WTC11 (cell line): ENCODE measurements around the gene CTIF. TPM values are rescaled to one million over a fixed set of nuclear protein-coding genes. Genes with fewer than 3 reads are reported as not detected.

Experiments used
- ATAC-seq: fragments of 200-7000 bp; cut with Tn5 transposase; 2 replicates; pipeline ENCODE4 v1.10.0; 2021; ENCODE audit warnings: mild to moderate bottlenecking, moderate library complexity
- CTCF ChIA-PET: fragments of 300-600 bp; sonication (Branson Sonifier 250); formaldehyde crosslinking; loops from one replicate; lab custom pipeline; 2021; ENCODE audit warnings: antibody characterized with exemption; lab: Charles Lee
- POLR2A ChIA-PET: fragments of 350-600 bp; sonication (Branson Sonifier 250); formaldehyde crosslinking; loops from one replicate; lab custom pipeline; 2021; ENCODE audit warnings: antibody characterized with exemption; lab: Charles Lee
- DNase-seq: peaks from one replicate; pipeline ENCODE4 v3.0.0; 2021; ENCODE audit warnings: low spot score
- H3K27ac Mint-ChIP-seq: 2 replicates; pipeline ENCODE4 v1.8.0; 2021; ENCODE audit warnings: mixed read lengths
- H3K27me3 Mint-ChIP-seq: 2 replicates; pipeline ENCODE4 v1.8.0; 2021; ENCODE audit warnings: low read depth, mild to moderate bottlenecking, moderate library complexity, mixed read lengths
- H3K36me3 Mint-ChIP-seq: 2 replicates; pipeline ENCODE4 v1.8.0; 2021; ENCODE audit warnings: mixed read lengths
- H3K4me1 Mint-ChIP-seq: 2 replicates; pipeline ENCODE4 v1.8.0; 2022; ENCODE audit warnings: mixed read lengths
- H3K4me3 Mint-ChIP-seq: 2 replicates; pipeline ENCODE4 v1.8.0; 2021; ENCODE audit warnings: mild to moderate bottlenecking, moderate library complexity, mixed read lengths
- H3K9me3 Mint-ChIP-seq: 2 replicates; pipeline ENCODE4 v1.8.0; 2021; ENCODE audit warnings: mixed read lengths
- CREB1 ChIP-seq: sonication (generic); formaldehyde crosslinking; IDR thresholded peaks from 2 replicates; pipeline ENCODE4 v1.8.0; 2023; ENCODE audit warnings: mild to moderate bottlenecking, missing genetic modification reagents
- E2F5 ChIP-seq: sonication (generic); formaldehyde crosslinking; IDR thresholded peaks from 2 replicates; pipeline ENCODE4 v1.8.1; 2022; ENCODE audit warnings: mild to moderate bottlenecking, moderate library complexity, missing genetic modification reagents
- FOXP1 ChIP-seq: sonication (generic); formaldehyde crosslinking; IDR thresholded peaks from 2 replicates; pipeline ENCODE4 v1.8.0; 2022; ENCODE audit warnings: missing genetic modification reagents, mild to moderate bottlenecking, moderate library complexity, borderline replicate concordance
- FOXP4 ChIP-seq: sonication (generic); formaldehyde crosslinking; IDR thresholded peaks from 2 replicates; pipeline ENCODE4 v1.8.0; 2022; ENCODE audit warnings: mild to moderate bottlenecking, missing genetic modification reagents
- NFATC4 ChIP-seq: fragments of 250-450 bp; sonication (Bioruptor Pico); IDR thresholded peaks from 2 replicates; pipeline ENCODE4 v1.9.0; 2021; ENCODE audit warnings: mild to moderate bottlenecking
- NFE2L1 ChIP-seq: sonication (generic); formaldehyde crosslinking; IDR thresholded peaks from 2 replicates; pipeline ENCODE4 v1.8.1; 2023; ENCODE audit warnings: missing genetic modification reagents
- NR2C2 ChIP-seq: sonication (generic); formaldehyde crosslinking; IDR thresholded peaks from 2 replicates; pipeline ENCODE4 v1.8.0; 2022; ENCODE audit warnings: mild to moderate bottlenecking, missing genetic modification reagents
- PRRX2 ChIP-seq: fragments of 250-450 bp; sonication (Bioruptor Pico); IDR thresholded peaks from 2 replicates; pipeline ENCODE4 v1.8.0; 2021; ENCODE audit warnings: mild to moderate bottlenecking
- SMAD4 ChIP-seq: sonication (generic); formaldehyde crosslinking; IDR thresholded peaks from 2 replicates; pipeline ENCODE4 v1.8.0; 2022; ENCODE audit warnings: mild to moderate bottlenecking, missing genetic modification reagents
- SOX15 ChIP-seq: fragments of 250-450 bp; sonication (Bioruptor Pico); IDR thresholded peaks from 2 replicates; pipeline ENCODE4 v1.9.0; 2021; ENCODE audit warnings: mild to moderate bottlenecking
- SP1 ChIP-seq: sonication (generic); formaldehyde crosslinking; conservative IDR thresholded peaks from 2 replicates; pipeline ENCODE4 v1.8.1; 2022; ENCODE audit warnings: missing genetic modification reagents
- ZNF121 ChIP-seq: sonication (generic); formaldehyde crosslinking; IDR thresholded peaks from 2 replicates; pipeline ENCODE4 v1.8.0; 2023; ENCODE audit warnings: missing genetic modification reagents
- ZNF232 ChIP-seq: sonication (generic); formaldehyde crosslinking; IDR thresholded peaks from 2 replicates; pipeline ENCODE4 v1.8.0; 2022; ENCODE audit warnings: mild to moderate bottlenecking, missing genetic modification reagents
- ZNF263 ChIP-seq: sonication (generic); formaldehyde crosslinking; IDR thresholded peaks from 2 replicates; pipeline ENCODE4 v1.8.1; 2022; ENCODE audit warnings: low read depth, mild to moderate bottlenecking, moderate library complexity, missing genetic modification reagents
- ZNF423 ChIP-seq: fragments of 250-450 bp; sonication (Bioruptor Pico); IDR thresholded peaks from 2 replicates; pipeline ENCODE4 v2.1.2; 2022; ENCODE audit warnings: mild to moderate bottlenecking, moderate library complexity
- ZNF532 ChIP-seq: fragments of 250-450 bp; sonication (Bioruptor Pico); IDR thresholded peaks from 2 replicates; pipeline ENCODE4 v1.9.0; 2021; ENCODE audit warnings: mild to moderate bottlenecking, borderline replicate concordance
- total RNA-seq: library from RNA; stranded (reverse); gene quantifications from 3 replicates; pipeline ENCODE4 v1.2.3, GENCODE V29; 2021

Gene CTIF
- total RNA-seq, 1 experiment from 2014 or later: 28.5 TPM

- ATAC-seq (no peak), DNase-seq (no peak)
- Mint-ChIP-seq H3K9me3 (peaks cover 6% of the 10 kb centered on the region), H3K4me3 (no peak overlapping the region), H3K36me3 (no peaks in the 10 kb centered on the region), H3K27ac (no peak overlapping the region), H3K27me3 (no peaks in the 10 kb centered on the region), H3K4me1 (peaks cover 15% of the 10 kb centered on the region)
- POLR2A ChIA-PET: no interaction called here
- CTCF ChIA-PET: no interaction called here
- TF ChIP-seq SMAD4 (no peak), CREB1 (CRISPR knock-in tag) (no peak), FOXP1 (CRISPR knock-in tag) (no peak), ZNF263 (CRISPR knock-in tag) (no peak), ZNF532 (CRISPR knock-in tag) (no peak), FOXP4 (CRISPR knock-in tag) (no peak), SOX15 (CRISPR knock-in tag) (no peak), NR2C2 (CRISPR knock-in tag) (no peak), SP1 (CRISPR knock-in tag) (no peak), ZNF232 (CRISPR knock-in tag) (no peak), NFATC4 (no peak)
- TF ChIP-seq, all 79 proteins: peak for 0
These were observed 170.0 kb downstream of the CTIF start for GRCh38 chr18:48708807-48709206.

- no peak overlapping the region for H3K27ac Mint-ChIP-seq
These were observed 170.7 kb downstream of the CTIF start for GRCh38 chr18:48709371-48710062.

More at GRCh38 chr18:48709371-48710062, 170.7 kb downstream of the CTIF start:
- peak; percentile 47 for DNase-seq
- peak; percentile 84 for ATAC-seq
- TF ChIP-seq ZNF423 (CRISPR knock-in tag) (peak; percentile 93), ZNF121 (CRISPR knock-in tag) (peak; percentile 78; the same call in 1 of the 2 replicates), E2F5 (no peak), PRRX2 (CRISPR knock-in tag) (no peak), NFE2L1 (no peak)
- no peaks in the 10 kb centered on the region for H3K27me3 Mint-ChIP-seq
- no peak overlapping the region for H3K4me3 Mint-ChIP-seq
- H3K4me1 Mint-ChIP-seq: peaks cover 17% of the 10 kb centered on the region
- peaks cover 6% of the 10 kb centered on the region for H3K9me3 Mint-ChIP-seq
- ChIA-PET POLR2A (no interaction called here), CTCF (interaction anchor here (0.6 to 1.3 kb wide), 2 partner anchors 102 to 188 kb away, joined by 4 to 6 read pairs; no protein-coding TSS in a partner anchor)
- H3K36me3 Mint-ChIP-seq: no peaks in the 10 kb centered on the region
